Astrocyte (in vitro differentiated cells and primary cell): ENCODE data around the gene C1orf232. TPM values are rescaled to one million over a fixed set of nuclear protein-coding genes. Genes with fewer than 3 reads are reported as not detected.

ENCODE experiments used
- DNase-seq: peaks from one replicate; pipeline ENCODE4 v3.0.0-alpha.2; 2010; ENCODE audit warnings: low read depth
- FAIRE-seq: peaks from 2 replicates; lab custom pipeline; 2011; peaks lifted over from hg19 to GRCh38; lab: Jason Lieb, UNC
- H2AFZ ChIP-seq: 2 replicates; pipeline ENCODE4 v1.6.0; 2012; ENCODE audit warnings: low read depth, low read length, inconsistent platforms
- H3K27ac ChIP-seq: 2 replicates; pipeline ENCODE4 v1.5.1; 2011; ENCODE audit warnings: low read depth, low read length, inconsistent platforms
- H3K27me3 ChIP-seq: 2 replicates; pipeline ENCODE4 v1.6.0; 2011; ENCODE audit warnings: low read length, inconsistent platforms; ENCODE audit not compliant: insufficient read depth
- H3K36me3 ChIP-seq: 2 replicates; pipeline ENCODE4 v1.5.1; 2011; ENCODE audit warnings: low read length, inconsistent platforms; ENCODE audit not compliant: insufficient read depth
- H3K4me1 ChIP-seq: 2 replicates; pipeline ENCODE4 v1.5.1; 2011; ENCODE audit warnings: low read length, inconsistent platforms; ENCODE audit not compliant: insufficient read depth
- H3K4me2 ChIP-seq: 2 replicates; pipeline ENCODE4 v1.6.0; 2012; ENCODE audit warnings: low read length, inconsistent platforms
- H3K4me3 ChIP-seq: 2 replicates; pipeline ENCODE4 v1.5.1; 2011; ENCODE audit warnings: low read depth, mild to moderate bottlenecking, low read length, inconsistent platforms; ENCODE audit not compliant: insufficient read depth
- H3K79me2 ChIP-seq: 2 replicates; pipeline ENCODE4 v1.6.0; 2012; ENCODE audit warnings: mild to moderate bottlenecking, low read length, inconsistent platforms; ENCODE audit not compliant: insufficient read depth
- H3K9ac ChIP-seq: 2 replicates; pipeline ENCODE4 v1.6.0; 2012; ENCODE audit warnings: mild to moderate bottlenecking, low read length, inconsistent platforms
- H3K9me3 ChIP-seq: 2 replicates; pipeline ENCODE4 v1.5.1; 2012; ENCODE audit warnings: low read depth, mild to moderate bottlenecking, low read length, inconsistent platforms; ENCODE audit not compliant: insufficient read depth
- H4K20me1 ChIP-seq: 2 replicates; pipeline ENCODE4 v1.6.0; 2012; ENCODE audit warnings: low read length, inconsistent platforms; ENCODE audit not compliant: insufficient read depth
- H3K27ac Mint-ChIP-seq: one replicate; pipeline ENCODE4 v1.8.0; 2021; ENCODE audit warnings: mild to moderate bottlenecking, mixed read lengths; ENCODE audit not compliant: unreplicated experiment
- H3K27me3 Mint-ChIP-seq: one replicate; pipeline ENCODE4 v1.8.0; 2021; ENCODE audit warnings: low read depth, mixed read lengths; ENCODE audit not compliant: unreplicated experiment
- H3K36me3 Mint-ChIP-seq: one replicate; pipeline ENCODE4 v1.8.0; 2021; ENCODE audit warnings: low read depth, mixed read lengths; ENCODE audit not compliant: unreplicated experiment
- H3K4me1 Mint-ChIP-seq: one replicate; pipeline ENCODE4 v1.8.0; 2021; ENCODE audit warnings: low read depth, mixed read lengths; ENCODE audit not compliant: unreplicated experiment
- H3K4me3 Mint-ChIP-seq: one replicate; pipeline ENCODE4 v1.8.0; 2021; ENCODE audit warnings: mild to moderate bottlenecking, moderate library complexity, mixed read lengths; ENCODE audit not compliant: unreplicated experiment
- H3K9me3 Mint-ChIP-seq: one replicate; pipeline ENCODE4 v1.8.0; 2021; ENCODE audit warnings: mild to moderate bottlenecking, mixed read lengths; ENCODE audit not compliant: unreplicated experiment
- CTCF ChIP-seq: IDR thresholded peaks from 2 replicates; pipeline ENCODE4 v1.5.1; 2011; ENCODE audit warnings: low read depth, mild to moderate bottlenecking, inconsistent platforms, low read length, moderate library complexity; ENCODE audit not compliant: insufficient read depth
- EZH2 ChIP-seq: IDR thresholded peaks from 2 replicates; pipeline ENCODE4 v1.6.1; 2012; ENCODE audit warnings: mild to moderate bottlenecking, low read length, inconsistent platforms; ENCODE audit not compliant: insufficient read depth
- total RNA-seq: library from RNA; stranded (reverse); gene quantifications from 2 replicates; pipeline ENCODE4 v1.2.1, GENCODE V29; 2021

Gene C1orf232
- total RNA-seq, 1 donor from 2014 or later: not detected

GRCh38 chr1:26145960-26146294 lies 22.8 kb downstream of the C1orf232 start:
- Histone ChIP-seq H3K27ac (no peak overlapping the region), H3K9ac (no peak overlapping the region), H3K4me1 (no peaks in the 10 kb centered on the region), H4K20me1 (no peaks in the 10 kb centered on the region), H3K27me3 (peaks cover 10% of the 10 kb centered on the region), H3K4me2 (no peak overlapping the region), H3K4me3 (no peak overlapping the region), H3K9me3 (no peaks in the 10 kb centered on the region), H3K79me2 (no peaks in the 10 kb centered on the region), H3K36me3 (no peaks in the 10 kb centered on the region), H2AFZ (no peak overlapping the region)
- Mint-ChIP-seq H3K4me3 (no peak overlapping the region), H3K36me3 (no peaks in the 10 kb centered on the region), H3K27ac (no peak overlapping the region), H3K27me3 (peaks cover 59% of the 10 kb centered on the region), H3K4me1 (no peaks in the 10 kb centered on the region), H3K9me3 (peaks cover 5% of the 10 kb centered on the region)
- FAIRE-seq (no peak), DNase-seq (no peak)
- TF ChIP-seq EZH2 (no peak), CTCF (no peak)

GRCh38 chr1:26145041-26145959 lies 23.5 kb downstream of the C1orf232 start:
- Histone ChIP-seq H4K20me1 (no peaks in the 10 kb centered on the region), H3K9me3 (no peaks in the 10 kb centered on the region), H3K27ac (no peak overlapping the region), H3K4me3 (no peak overlapping the region), H2AFZ (peak overlapping the region; percentile 29), H3K4me2 (no peak overlapping the region), H3K27me3 (peaks cover 5% of the 10 kb centered on the region), H3K79me2 (no peaks in the 10 kb centered on the region), H3K4me1 (no peaks in the 10 kb centered on the region), H3K9ac (no peak overlapping the region), H3K36me3 (no peaks in the 10 kb centered on the region)
- no peak overlapping the region for H3K4me3 Mint-ChIP-seq
- peaks cover 5% of the 10 kb centered on the region for H3K9me3 Mint-ChIP-seq
- FAIRE-seq: peak; percentile 87
- H3K27me3 Mint-ChIP-seq: peaks cover 59% of the 10 kb centered on the region
- no peaks in the 10 kb centered on the region for H3K4me1 Mint-ChIP-seq
- no peaks in the 10 kb centered on the region for H3K36me3 Mint-ChIP-seq
- no peak overlapping the region for H3K27ac Mint-ChIP-seq
- DNase-seq: peak; percentile 53
- TF ChIP-seq CTCF (peak; percentile 71), EZH2 (no peak)

- Histone ChIP-seq H3K27ac (no peak overlapping the region), H3K27me3 (peaks cover 2% of the 10 kb centered on the region), H3K36me3 (no peaks in the 10 kb centered on the region), H3K79me2 (no peaks in the 10 kb centered on the region), H3K4me1 (no peaks in the 10 kb centered on the region), H2AFZ (no peak overlapping the region), H3K4me2 (no peak overlapping the region), H3K9ac (no peak overlapping the region), H3K4me3 (no peak overlapping the region), H4K20me1 (no peaks in the 10 kb centered on the region), H3K9me3 (no peaks in the 10 kb centered on the region)
- H3K27me3 Mint-ChIP-seq: peaks cover 29% of the 10 kb centered on the region
- H3K36me3 Mint-ChIP-seq: no peaks in the 10 kb centered on the region
- TF ChIP-seq EZH2 (no peak), CTCF (no peak)
- no peak for FAIRE-seq
- no peaks in the 10 kb centered on the region for H3K4me1 Mint-ChIP-seq
- no peak overlapping the region for H3K27ac Mint-ChIP-seq
- no peaks in the 10 kb centered on the region for H3K9me3 Mint-ChIP-seq
- H3K4me3 Mint-ChIP-seq: no peak overlapping the region
- DNase-seq: no peak
Measured at GRCh38 chr1:26142159-26142558, 26.6 kb downstream of the C1orf232 start.
